Measurements from ENCODE around the gene DDX21. TPM values are rescaled to one million over a fixed set of nuclear protein-coding genes. Genes with fewer than 3 reads are reported as not detected.

DDX21 gene
- total and polyA plus RNA-seq, 2 donors (not counting 3 experiments of a cell fraction or from before 2014, with no cell fraction given): 33.4 to 98.1 TPM

DNA sequence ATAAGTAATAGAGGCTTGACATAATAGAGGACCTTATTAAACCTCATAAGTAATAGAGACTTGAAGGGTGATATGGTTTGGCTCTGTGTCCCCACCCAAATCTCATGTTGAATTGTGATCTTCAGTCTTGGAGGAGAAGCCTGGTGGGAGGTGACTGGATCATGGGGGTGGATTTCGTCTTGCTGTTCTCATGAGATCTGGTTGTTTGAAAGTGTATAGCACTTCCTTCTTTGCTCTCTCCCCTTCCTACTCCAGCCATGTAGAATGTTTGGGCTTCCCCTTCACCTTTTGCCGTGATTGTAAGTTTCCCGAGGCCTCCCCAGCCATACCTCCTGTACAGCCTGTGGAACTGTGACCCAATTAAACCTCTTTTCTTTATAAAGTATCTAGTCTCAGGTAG lies 41.2 kb downstream of the DDX21 start:
- Histone ChIP-seq H3K4me2 (ENCODE audit: insufficient read depth, low read length) (no peak overlapping the region), H3K36me3 (ENCODE audit: control insufficient read depth in 2 of 2, extremely low read depth in 1 of 2, insufficient read depth in 2 of 2, low read length in 2 of 2) (peaks cover 1 to 7% of the 10 kb centered on the region in 2 experiments), H4K20me1 (replicated peaks; ENCODE audit: control insufficient read depth, extremely low read depth, insufficient read depth, low read length) (no peaks in the 10 kb centered on the region), H3K79me2 (ENCODE audit: control insufficient read depth, insufficient read depth, low read length) (peaks cover 48% of the 10 kb centered on the region), H3K9me1 (replicated peaks; ENCODE audit: control insufficient read depth, extremely low read depth, insufficient read depth, low read length) (no peaks in the 10 kb centered on the region), H3K27ac (ENCODE audit: insufficient read depth, low read depth, low read length) (no peak overlapping the region), H2AFZ (ENCODE audit: low read depth, low read length) (no peak overlapping the region), H3K9ac (replicated peaks; ENCODE audit: extremely low read depth, insufficient read depth, low read length) (no peak overlapping the region), H3K9me3 (replicated peaks; ENCODE audit: control insufficient read depth, insufficient read depth, low read length) (no peaks in the 10 kb centered on the region), H3K4me1 (ENCODE audit: control insufficient read depth, extremely low read depth, insufficient read depth, low read length) (peaks cover 8% of the 10 kb centered on the region), H3K4me3 (replicated peaks in 1 of 3; ENCODE audit: insufficient read depth in 1 of 3, low read depth in 1 of 3, low read length in 3 of 3) (no peak overlapping the region), H3K27me3 (ENCODE audit: control insufficient read depth in 2 of 2, insufficient read depth in 2 of 2, low read length in 2 of 2) (no peaks in the 10 kb centered on the region)
- ChIA-PET CTCF (no interaction called here), POLR2A (no interaction called here)
- BruUV-seq (replicated peaks): no TSS peak
- dilution Hi-C loops (cut with MboI; ENCODE audit: extremely low pct_ligation_motif_present, low sequenced_read_pairs) (no loop called here), intact Hi-C loops (cut with micrococcal nuclease) (no loop called here)
- TF ChIP-seq EZH2 (IDR thresholded peaks at IDR 0.05; ENCODE audit: borderline replicate concordance, low read depth, low read length, severe bottlenecking): no peak
- no peak for TF ChIP-seq POLR2A (IDR thresholded peaks at IDR 0.05; ENCODE audit: low read depth, low read length)
- DNase-seq (ENCODE audit: low read depth, low spot score): no peak
- no peak for FAIRE-seq

DNA sequence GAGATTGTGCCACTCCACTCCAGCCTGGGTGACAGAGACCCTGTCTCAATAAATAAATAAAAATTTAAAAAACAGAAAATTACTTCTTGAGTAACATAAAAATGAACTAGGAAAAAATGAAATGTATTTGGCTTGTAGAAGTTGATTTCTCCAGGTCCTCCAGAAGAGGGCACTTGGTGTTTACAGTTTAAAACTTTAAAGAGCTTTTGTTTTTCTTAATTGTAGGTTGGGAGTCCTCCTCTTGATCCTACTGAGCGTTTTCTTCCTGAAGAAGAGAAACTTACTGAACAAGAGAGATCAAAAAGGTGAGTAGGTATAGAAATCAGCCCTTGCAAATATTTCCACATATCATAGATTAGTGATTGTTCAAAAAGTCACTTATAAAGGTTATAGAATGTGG lies 48.9 kb downstream of the DDX21 start:
- peak; percentile 72 for FAIRE-seq
- peak; percentile 61 for DNase-seq (ENCODE audit: low read depth, low spot score)
- Histone ChIP-seq H3K9me1 (replicated peaks; ENCODE audit: control insufficient read depth, extremely low read depth, insufficient read depth, low read length) (no peaks in the 10 kb centered on the region), H2AFZ (ENCODE audit: low read depth, low read length) (no peak overlapping the region), H3K36me3 (ENCODE audit: control insufficient read depth in 2 of 2, extremely low read depth in 1 of 2, insufficient read depth in 2 of 2, low read length in 2 of 2) (peaks cover 1 to 21% of the 10 kb centered on the region in 2 experiments), H3K79me2 (ENCODE audit: control insufficient read depth, insufficient read depth, low read length) (peaks cover 4% of the 10 kb centered on the region), H3K27me3 (ENCODE audit: control insufficient read depth in 2 of 2, insufficient read depth in 2 of 2, low read length in 2 of 2) (no peaks in the 10 kb centered on the region), H3K4me3 (replicated peaks in 1 of 3; ENCODE audit: insufficient read depth in 1 of 3, low read depth in 1 of 3, low read length in 3 of 3) (no peak overlapping the region), H3K9me3 (replicated peaks; ENCODE audit: control insufficient read depth, insufficient read depth, low read length) (no peaks in the 10 kb centered on the region), H4K20me1 (replicated peaks; ENCODE audit: control insufficient read depth, extremely low read depth, insufficient read depth, low read length) (no peaks in the 10 kb centered on the region), H3K4me2 (ENCODE audit: insufficient read depth, low read length) (no peak overlapping the region), H3K4me1 (ENCODE audit: control insufficient read depth, extremely low read depth, insufficient read depth, low read length) (no peaks in the 10 kb centered on the region), H3K9ac (replicated peaks; ENCODE audit: extremely low read depth, insufficient read depth, low read length) (no peak overlapping the region), H3K27ac (ENCODE audit: insufficient read depth, low read depth, low read length) (no peak overlapping the region)
- dilution Hi-C loops (cut with MboI; ENCODE audit: extremely low pct_ligation_motif_present, low sequenced_read_pairs): no loop called here
- intact Hi-C loops (cut with micrococcal nuclease): loop anchor here (1.0 to 5.0 kb wide), 4 partner anchors 88 to 407 kb away; partner anchors contain the start of gene HKDC1
- ChIA-PET CTCF (interaction anchor here (0.7 to 7.8 kb wide), 52 partner anchors 9 to 408 kb away, joined by 3 to 298 read pairs (median 5); partner anchors contain the start of genes KIFBP, SRGN and VPS26A), POLR2A (interaction anchor here (0.6 to 1.0 kb wide), 2 partner anchors 83 to 91 kb away, joined by 3 to 7 read pairs; partner anchors contain the start of gene SRGN)
- BruUV-seq (replicated peaks): no TSS peak
- no peak for TF ChIP-seq MYC (IDR thresholded peaks at IDR 0.05; ENCODE audit: low read depth, low read length)
- TF ChIP-seq, protein P1, sequence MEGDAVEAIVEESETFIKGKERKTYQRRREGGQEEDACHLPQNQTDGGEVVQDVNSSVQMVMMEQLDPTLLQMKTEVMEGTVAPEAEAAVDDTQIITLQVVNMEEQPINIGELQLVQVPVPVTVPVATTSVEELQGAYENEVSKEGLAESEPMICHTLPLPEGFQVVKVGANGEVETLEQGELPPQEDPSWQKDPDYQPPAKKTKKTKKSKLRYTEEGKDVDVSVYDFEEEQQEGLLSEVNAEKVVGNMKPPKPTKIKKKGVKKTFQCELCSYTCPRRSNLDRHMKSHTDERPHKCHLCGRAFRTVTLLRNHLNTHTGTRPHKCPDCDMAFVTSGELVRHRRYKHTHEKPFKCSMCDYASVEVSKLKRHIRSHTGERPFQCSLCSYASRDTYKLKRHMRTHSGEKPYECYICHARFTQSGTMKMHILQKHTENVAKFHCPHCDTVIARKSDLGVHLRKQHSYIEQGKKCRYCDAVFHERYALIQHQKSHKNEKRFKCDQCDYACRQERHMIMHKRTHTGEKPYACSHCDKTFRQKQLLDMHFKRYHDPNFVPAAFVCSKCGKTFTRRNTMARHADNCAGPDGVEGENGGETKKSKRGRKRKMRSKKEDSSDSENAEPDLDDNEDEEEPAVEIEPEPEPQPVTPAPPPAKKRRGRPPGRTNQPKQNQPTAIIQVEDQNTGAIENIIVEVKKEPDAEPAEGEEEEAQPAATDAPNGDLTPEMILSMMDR (IDR thresholded peaks at IDR 0.05; ENCODE audit: extremely low read depth in 1 of 2, insufficient read depth in 1 of 2, low read depth in 1 of 2, low read length in 2 of 2): peak; percentile 38

Measured in endothelial cell of umbilical vein (primary cell).